HAP-1 (cell line): ENCODE measurements around the gene IL13RA1.
"Not testable (repeated sequence)": the region's sequence is repeated elsewhere in the genome, so short reads cannot be mapped to it uniquely, and the experiment has no call there.

Experiments
- DNase-seq, 2 experiments: peaks; one replicate each; pipeline ENCODE4 v3.0.0-alpha.2; 2016 to 2020; ENCODE audit warnings: low spot score in 2 of 2
- H3K27me3 ChIP-seq: fragments of 250-450 bp; sonication (Bioruptor Pico); 2 replicates; pipeline ENCODE4 v1.5.1; 2020; ENCODE audit warnings: low read depth, mild to moderate bottlenecking, moderate library complexity
- H3K36me3 ChIP-seq: fragments of 250-450 bp; sonication (Bioruptor Pico); replicated peaks from 2 replicates; pipeline ENCODE4 v1.5.1; 2020; ENCODE audit warnings: mild to moderate bottlenecking
- H3K4me1 ChIP-seq: fragments of 250-450 bp; sonication (Bioruptor Pico); 2 replicates; pipeline ENCODE4 v1.5.1; 2020; ENCODE audit warnings: mild to moderate bottlenecking
- H3K4me3 ChIP-seq: fragments of 250-450 bp; sonication (Bioruptor Pico); 2 replicates; pipeline ENCODE4 v1.5.1; 2020; ENCODE audit warnings: mild to moderate bottlenecking, moderate library complexity
- H3K9me3 ChIP-seq: fragments of 250-450 bp; sonication (Bioruptor Pico); 2 replicates; pipeline ENCODE4 v1.5.1; 2020; ENCODE audit warnings: mild to moderate bottlenecking, moderate library complexity
- in situ Hi-C: fragments of 300-500 bp; cut with MboI; formaldehyde crosslinking; loops from 3 replicates; pipeline ENCODE4 v1.14.3; 2020; ENCODE audit warnings: low sequenced_read_pairs, inconsistent platforms, mixed read lengths

IL13RA1 gene

GRCh38 chrX:118717678-118718391, 9.6 kb upstream of the IL13RA1 start:
- Histone ChIP-seq H3K27me3 (no peaks in the 10 kb centered on the region), H3K4me1 (no peaks in the 10 kb centered on the region), H3K9me3 (no peaks in the 10 kb centered on the region; the same call in 1 of the 2 replicates), H3K36me3 (no peaks in the 10 kb centered on the region), H3K4me3 (no peak overlapping the region)
- DNase-seq, result no peak
- in situ Hi-C loops, result no loop called here

GRCh38 chrX:118718737-118719136, 8.7 kb upstream of the IL13RA1 start:
- H3K4me1 ChIP-seq, result no peaks in the 10 kb centered on the region
- H3K27me3 ChIP-seq, result no peaks in the 10 kb centered on the region
- in situ Hi-C loops, result no loop called here
- H3K36me3 ChIP-seq, result no peaks in the 10 kb centered on the region
- no peak for DNase-seq
- H3K4me3 ChIP-seq, result no peak overlapping the region
- no peaks in the 10 kb centered on the region; the same call in 1 of the 2 replicates for H3K9me3 ChIP-seq

GRCh38 chrX:118720058-118720707, 7.2 kb upstream of the IL13RA1 start:
- Histone ChIP-seq H3K9me3 (no peaks in the 10 kb centered on the region; the same call in 1 of the 2 replicates), H3K27me3 (no peaks in the 10 kb centered on the region), H3K4me3 (no peak overlapping the region), H3K4me1 (no peaks in the 10 kb centered on the region), H3K36me3 (no peaks in the 10 kb centered on the region)
- no peak for DNase-seq
- in situ Hi-C loops, result no loop called here

DNA sequence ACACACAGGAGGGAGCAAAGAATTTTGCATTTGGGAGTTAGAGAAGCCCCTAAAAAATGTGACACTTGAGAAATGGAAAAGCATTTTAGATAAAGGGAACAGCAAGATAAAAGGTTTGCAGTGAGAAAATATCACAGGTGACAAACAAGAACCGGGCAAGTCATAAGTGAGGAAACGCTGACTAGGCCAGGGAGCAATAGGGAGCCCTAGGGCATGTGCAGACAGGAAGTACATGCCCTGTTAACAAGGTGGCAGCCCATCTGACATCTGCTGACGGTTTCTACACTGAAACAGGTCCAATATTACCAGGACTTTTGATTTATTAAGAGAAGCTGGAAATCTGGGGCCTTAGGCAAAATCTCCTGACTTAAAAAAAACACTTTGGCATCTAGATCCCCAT, 4.0 kb upstream of the IL13RA1 start:
- DNase-seq, result no peak
- Histone ChIP-seq H3K9me3 (no peaks in the 10 kb centered on the region), H3K27me3 (no peaks in the 10 kb centered on the region), H3K4me1 (peaks cover 5% of the 10 kb centered on the region; the same call in 1 of the 2 replicates), H3K4me3 (no peak overlapping the region), H3K36me3 (no peaks in the 10 kb centered on the region)
- in situ Hi-C loops, result no loop called here

GRCh38 chrX:118724365-118724764, 3.0 kb upstream of the IL13RA1 start:
- DNase-seq, result no peak
- Histone ChIP-seq H3K4me1 (peaks cover 10% of the 10 kb centered on the region; the same call in 1 of the 2 replicates), H3K36me3 (no peaks in the 10 kb centered on the region), H3K4me3 (no peak overlapping the region), H3K9me3 (no peaks in the 10 kb centered on the region), H3K27me3 (no peaks in the 10 kb centered on the region)
- in situ Hi-C loops, result no loop called here

GRCh38 chrX:118724775-118725174, 2.6 kb upstream of the IL13RA1 start:
- Histone ChIP-seq H3K4me1 (peaks cover 10% of the 10 kb centered on the region; the same call in 1 of the 2 replicates), H3K36me3 (no peaks in the 10 kb centered on the region), H3K27me3 (no peaks in the 10 kb centered on the region), H3K9me3 (no peaks in the 10 kb centered on the region), H3K4me3 (no peak overlapping the region)
- no peak for DNase-seq
- in situ Hi-C loops, result no loop called here

- Histone ChIP-seq H3K9me3 (no peaks in the 10 kb centered on the region), H3K4me3 (no peak overlapping the region), H3K27me3 (no peaks in the 10 kb centered on the region), H3K4me1 (peaks cover 10% of the 10 kb centered on the region; the same call in 1 of the 2 replicates), H3K36me3 (no peaks in the 10 kb centered on the region)
- in situ Hi-C loops, result no loop called here
- DNase-seq, result no peak
These were observed 1.0 kb upstream of the IL13RA1 start for GRCh38 chrX:118726396-118726795.

- H3K4me3 ChIP-seq, result peak overlapping the region; percentile 67
- H3K9me3 ChIP-seq, result no peaks in the 10 kb centered on the region
- DNase-seq, result peak; percentile 35 to 43
- H3K4me1 ChIP-seq, result peaks cover 10% of the 10 kb centered on the region; the same call in 1 of the 2 replicates
- H3K36me3 ChIP-seq, result no peaks in the 10 kb centered on the region
- no peaks in the 10 kb centered on the region for H3K27me3 ChIP-seq
- in situ Hi-C loops, result no loop called here
These were observed 407 bp downstream of the IL13RA1 start for GRCh38 chrX:118727686-118728339.

DNA sequence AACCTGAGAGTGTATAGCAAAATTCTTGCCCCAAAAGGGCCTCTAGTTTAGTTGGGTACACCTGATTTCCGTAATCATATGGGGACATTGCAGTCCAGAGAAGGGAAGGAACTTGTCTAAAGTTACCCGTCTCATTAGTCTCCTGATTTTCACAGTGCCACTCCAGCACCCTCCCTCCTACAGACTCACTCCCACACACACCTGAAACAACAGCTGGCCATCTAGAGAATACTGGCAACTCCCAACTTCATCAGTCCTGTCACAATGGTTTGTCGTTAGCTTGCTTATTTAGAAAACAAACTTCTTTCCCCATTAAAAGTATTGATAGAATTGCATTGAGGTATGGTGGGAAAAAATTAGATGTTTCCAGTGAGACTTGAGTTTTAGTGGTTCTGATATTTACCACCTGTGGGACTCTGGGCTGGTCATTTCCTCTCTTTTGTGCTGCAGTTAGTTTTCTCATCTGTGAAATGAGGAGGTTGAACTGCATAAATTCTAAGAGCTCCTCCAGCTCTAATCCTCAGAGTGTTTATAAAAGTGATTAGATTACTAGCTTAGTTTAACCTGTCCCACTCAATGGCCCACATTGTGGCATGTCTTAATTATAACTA, 1.7 kb downstream of the IL13RA1 start:
- no peaks in the 10 kb centered on the region for H3K36me3 ChIP-seq
- DNase-seq, result no peak
- in situ Hi-C loops, result no loop called here
- H3K27me3 ChIP-seq, result no peaks in the 10 kb centered on the region
- H3K4me1 ChIP-seq, result peaks cover 10% of the 10 kb centered on the region; the same call in 1 of the 2 replicates
- no peaks in the 10 kb centered on the region for H3K9me3 ChIP-seq
- H3K4me3 ChIP-seq, result no peak overlapping the region

- H3K4me3 ChIP-seq, result no peak overlapping the region
- DNase-seq, result no peak
- peaks cover 10% of the 10 kb centered on the region; the same call in 1 of the 2 replicates for H3K4me1 ChIP-seq
- H3K36me3 ChIP-seq, result no peaks in the 10 kb centered on the region
- H3K27me3 ChIP-seq, result no peaks in the 10 kb centered on the region
- no peaks in the 10 kb centered on the region for H3K9me3 ChIP-seq
- in situ Hi-C loops, result no loop called here
These were observed 3.3 kb downstream of the IL13RA1 start for GRCh38 chrX:118730500-118731247.

DNA sequence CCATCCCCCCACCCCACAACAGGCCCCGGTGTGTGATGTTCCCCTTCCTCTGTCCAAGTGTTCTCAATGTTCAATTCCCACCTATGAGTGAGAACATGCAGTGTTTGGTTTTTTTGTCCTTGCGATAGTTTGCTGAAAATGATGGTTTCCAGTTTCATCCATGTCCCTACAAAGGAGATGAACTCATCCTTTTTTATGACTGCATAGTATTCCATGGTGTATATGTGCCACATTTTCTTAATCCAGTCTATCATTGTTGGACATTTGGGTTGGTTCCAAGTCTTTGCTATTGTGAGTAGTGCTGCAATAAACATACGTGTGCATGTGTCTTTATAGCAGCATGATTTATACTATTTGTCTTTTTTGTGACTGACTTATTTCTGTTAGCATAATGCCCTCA, 5.1 kb downstream of the IL13RA1 start:
- in situ Hi-C loops, H3K4me3 ChIP-seq, H3K4me1 ChIP-seq, H3K27me3 ChIP-seq, H3K36me3 ChIP-seq, DNase-seq, H3K9me3 ChIP-seq: not testable (repeated sequence)

DNA sequence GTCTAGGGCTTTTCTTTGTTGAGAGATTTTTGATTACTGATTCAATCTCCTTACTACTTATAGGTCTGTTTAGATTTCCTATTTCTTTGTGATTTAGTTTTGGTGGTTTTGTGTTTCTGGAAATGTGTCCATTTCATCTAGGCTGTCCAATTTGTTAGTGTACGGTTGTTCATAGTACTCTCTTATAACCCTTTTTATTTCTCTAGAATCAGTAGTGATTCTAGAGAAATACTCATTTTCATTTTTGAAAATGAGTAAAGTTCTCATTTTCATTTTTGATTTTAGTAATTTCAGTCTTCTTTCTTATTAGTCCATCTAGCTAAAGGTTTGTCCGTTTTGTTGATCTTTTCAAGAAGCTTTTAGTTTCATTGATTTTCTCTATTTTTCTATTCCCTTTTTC, 7.5 kb downstream of the IL13RA1 start:
- no peaks in the 10 kb centered on the region for H3K27me3 ChIP-seq
- no peaks in the 10 kb centered on the region for H3K4me1 ChIP-seq
- in situ Hi-C loops, result no loop called here
- no peaks in the 10 kb centered on the region for H3K9me3 ChIP-seq
- DNase-seq, result no peak
- H3K36me3 ChIP-seq, result no peaks in the 10 kb centered on the region; the same call in 1 of the 2 replicates
- H3K4me3 ChIP-seq, result no peak overlapping the region

DNA sequence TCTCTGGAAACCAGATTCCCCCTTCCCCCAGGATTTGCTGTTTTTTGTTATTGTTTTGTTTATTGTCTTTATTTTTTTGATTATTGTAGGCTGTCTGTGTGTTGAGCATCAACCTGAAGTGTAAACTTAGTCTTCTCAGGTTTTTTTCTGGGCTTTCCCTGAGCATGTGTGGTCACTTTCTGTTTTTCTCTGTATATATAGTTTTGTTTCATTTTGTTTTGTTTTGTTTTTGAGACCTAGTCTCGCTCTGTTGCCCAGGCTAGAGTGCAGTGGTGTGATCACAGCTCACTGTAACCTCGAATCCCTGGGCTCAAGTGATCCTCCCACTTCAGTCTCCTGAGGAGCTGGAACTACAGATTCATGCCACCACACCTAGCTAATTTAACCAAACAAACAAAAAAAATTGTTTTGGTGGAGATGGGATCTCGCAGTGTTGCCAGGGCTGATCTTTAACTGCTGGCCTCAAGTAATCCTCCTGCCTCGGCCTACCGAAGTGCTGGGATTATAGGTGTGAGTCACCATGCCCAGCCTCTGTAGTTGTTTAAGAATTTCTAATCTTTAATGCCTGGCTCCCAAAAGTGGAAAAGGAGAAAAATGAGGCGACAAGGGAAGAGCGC, 9.1 kb downstream of the IL13RA1 start:
- no peak overlapping the region for H3K4me3 ChIP-seq
- H3K36me3 ChIP-seq, result no peaks in the 10 kb centered on the region; the same call in 1 of the 2 replicates
- in situ Hi-C loops, result no loop called here

More for the DNA sequence above, 9.1 kb downstream of the IL13RA1 start:
- no peaks in the 10 kb centered on the region for H3K4me1 ChIP-seq
- no peak for DNase-seq
- H3K9me3 ChIP-seq, result no peaks in the 10 kb centered on the region
- no peaks in the 10 kb centered on the region for H3K27me3 ChIP-seq
